PC-9 (cell line): ENCODE results near the gene KIAA1671. TPM values are rescaled to one million over a fixed set of nuclear protein-coding genes. Genes with fewer than 3 reads are reported as not detected.

ENCODE experiments used
- BruUV-seq: library from RNA; stranded (reverse); fragments of 400-500 nt; replicated peaks from 2 replicates; lab custom pipeline; 2021; lab: Mats Ljungman, UMichigan
- CTCF ChIA-PET: fragments of 300-600 bp; sonication (Branson Sonifier 250); formaldehyde crosslinking; loops from one replicate; lab custom pipeline; 2022; ENCODE audit warnings: antibody characterized with exemption; lab: Charles Lee
- POLR2A ChIA-PET: fragments of 300-600 bp; sonication (Branson Sonifier 250); formaldehyde crosslinking; loops from one replicate; lab custom pipeline; 2022; ENCODE audit warnings: antibody characterized with exemption; ENCODE audit not compliant: unreplicated experiment; lab: Charles Lee
- DNase-seq, 2 experiments: peaks; one replicate each; pipeline versions ENCODE4 v3.0.0 to v3.0.0-alpha.2; 2015 to 2022; ENCODE audit warnings: mixed read lengths in 1 of 2
- H2AFZ ChIP-seq: fragments of 200-600 bp; sonication (generic); 2 replicates; pipeline ENCODE4 v1.8.1; 2017; ENCODE audit warnings: antibody characterized with exemption
- H3F3A ChIP-seq: fragments of 200-600 bp; sonication (generic); 2 replicates; pipeline ENCODE4 v1.8.1; 2017; ENCODE audit warnings: antibody characterized with exemption, mild to moderate bottlenecking, low read depth; ENCODE audit not compliant: insufficient read depth
- H3K27ac ChIP-seq: fragments of 200-600 bp; sonication (generic); 2 replicates; pipeline ENCODE4 v1.6.1; 2016; ENCODE audit warnings: mixed run types
- H3K27me3 ChIP-seq: fragments of 200-600 bp; sonication (generic); 2 replicates; pipeline ENCODE4 v1.6.1; 2016; ENCODE audit warnings: low read depth, mixed run types; ENCODE audit not compliant: insufficient read depth
- H3K36me3 ChIP-seq: fragments of 200-600 bp; sonication (generic); 2 replicates; pipeline ENCODE4 v1.6.1; 2016; ENCODE audit warnings: low read depth, mixed run types
- H3K4me1 ChIP-seq: fragments of 200-600 bp; sonication (generic); replicated peaks from 2 replicates; pipeline ENCODE4 v1.6.1; 2016; ENCODE audit warnings: mixed run types; ENCODE audit not compliant: insufficient read depth
- H3K4me2 ChIP-seq: fragments of 200-600 bp; sonication (generic); 2 replicates; pipeline ENCODE4 v1.6.1; 2017; ENCODE audit warnings: mixed run types
- H3K4me3 ChIP-seq: fragments of 200-600 bp; sonication (generic); 2 replicates; pipeline ENCODE4 v1.6.1; 2016; ENCODE audit warnings: mixed run types
- H3K79me2 ChIP-seq: fragments of 200-600 bp; sonication (generic); 2 replicates; pipeline ENCODE4 v1.6.1; 2017; ENCODE audit warnings: low read depth, mixed run types
- H3K9me2 ChIP-seq: fragments of 200-600 bp; sonication (generic); 2 replicates; pipeline ENCODE4 v1.8.1; 2017; ENCODE audit warnings: mild to moderate bottlenecking; ENCODE audit not compliant: insufficient read depth
- H3K9me3 ChIP-seq: fragments of 200-600 bp; sonication (generic); 2 replicates; pipeline ENCODE4 v1.8.1; 2016; ENCODE audit warnings: low read depth; ENCODE audit not compliant: insufficient read depth
- H4K20me1 ChIP-seq: fragments of 200-600 bp; sonication (generic); 2 replicates; pipeline ENCODE4 v1.8.1; 2017; ENCODE audit not compliant: insufficient read depth
- EZH2 ChIP-seq: fragments of 200-600 bp; sonication (generic); IDR thresholded peaks from 2 replicates; pipeline ENCODE4 v1.8.0; 2017; ENCODE audit warnings: antibody characterized with exemption, low read depth
- intact Hi-C: fragments of 100-400 bp; cut with micrococcal nuclease; formaldehyde crosslinking; loops from one replicate; pipeline ENCODE4 v1.10.0; 2022; ENCODE audit not compliant: unreplicated experiment
- total RNA-seq: library from RNA; stranded (reverse); gene quantifications from 2 replicates; pipeline ENCODE4 v1.2.3, GENCODE V29; 2021
- TF ChIP-seq, protein P1 (sequence below): fragments of 200-600 bp; sonication (generic); conservative IDR thresholded peaks from 2 replicates; pipeline ENCODE4 v1.6.1; 2017; ENCODE audit warnings: mixed run types, antibody characterized with exemption, mild to moderate bottlenecking, moderate library complexity

KIAA1671 gene
- total RNA-seq, 1 experiment from 2014 or later: 44.3 TPM

DNA sequence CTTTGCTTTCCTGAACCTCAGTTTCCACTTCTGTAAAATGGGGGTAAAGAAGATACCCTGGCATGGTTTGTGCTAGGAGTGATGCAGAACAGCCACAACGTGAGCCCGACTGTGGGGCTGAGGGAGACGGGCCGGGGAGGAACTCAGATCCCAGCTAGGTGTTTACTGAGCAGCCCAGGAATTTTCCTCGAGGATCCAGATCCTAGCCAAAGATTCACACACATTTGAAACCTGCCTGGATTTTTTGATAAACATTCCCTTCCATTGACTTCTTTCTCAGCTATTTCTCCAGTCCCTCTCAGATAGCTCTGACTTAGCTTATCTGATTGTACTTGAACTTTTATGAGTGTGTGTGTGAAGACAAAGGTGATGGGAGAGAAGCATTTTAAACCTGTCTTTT lies 98.0 kb downstream of the KIAA1671 start:
- intact Hi-C loops: no loop called here
- Histone ChIP-seq H3K36me3 (peaks cover 13% of the 10 kb centered on the region), H3K79me2 (no peaks in the 10 kb centered on the region), H3K4me2 (no peak overlapping the region), H3K27me3 (no peaks in the 10 kb centered on the region), H3K4me1 (no peaks in the 10 kb centered on the region), H3F3A (peaks cover 14% of the 10 kb centered on the region; the same call in 1 of the 2 replicates), H3K9me2 (no peaks in the 10 kb centered on the region), H4K20me1 (no peaks in the 10 kb centered on the region), H3K4me3 (no peak overlapping the region), H3K9me3 (peaks cover 13% of the 10 kb centered on the region; the same call in 1 of the 2 replicates), H3K27ac (no peak overlapping the region), H2AFZ (no peak overlapping the region)
- TF ChIP-seq EZH2: no peak
- TF ChIP-seq, protein P1, sequence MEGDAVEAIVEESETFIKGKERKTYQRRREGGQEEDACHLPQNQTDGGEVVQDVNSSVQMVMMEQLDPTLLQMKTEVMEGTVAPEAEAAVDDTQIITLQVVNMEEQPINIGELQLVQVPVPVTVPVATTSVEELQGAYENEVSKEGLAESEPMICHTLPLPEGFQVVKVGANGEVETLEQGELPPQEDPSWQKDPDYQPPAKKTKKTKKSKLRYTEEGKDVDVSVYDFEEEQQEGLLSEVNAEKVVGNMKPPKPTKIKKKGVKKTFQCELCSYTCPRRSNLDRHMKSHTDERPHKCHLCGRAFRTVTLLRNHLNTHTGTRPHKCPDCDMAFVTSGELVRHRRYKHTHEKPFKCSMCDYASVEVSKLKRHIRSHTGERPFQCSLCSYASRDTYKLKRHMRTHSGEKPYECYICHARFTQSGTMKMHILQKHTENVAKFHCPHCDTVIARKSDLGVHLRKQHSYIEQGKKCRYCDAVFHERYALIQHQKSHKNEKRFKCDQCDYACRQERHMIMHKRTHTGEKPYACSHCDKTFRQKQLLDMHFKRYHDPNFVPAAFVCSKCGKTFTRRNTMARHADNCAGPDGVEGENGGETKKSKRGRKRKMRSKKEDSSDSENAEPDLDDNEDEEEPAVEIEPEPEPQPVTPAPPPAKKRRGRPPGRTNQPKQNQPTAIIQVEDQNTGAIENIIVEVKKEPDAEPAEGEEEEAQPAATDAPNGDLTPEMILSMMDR: no peak
- CTCF ChIA-PET: no interaction called here
- DNase-seq: no peak
- BruUV-seq: no TSS peak
- POLR2A ChIA-PET: interaction anchor here (0.7 kb wide), 1 partner anchor 62 kb away, joined by 3 read pairs; no protein-coding TSS in a partner anchor

DNA sequence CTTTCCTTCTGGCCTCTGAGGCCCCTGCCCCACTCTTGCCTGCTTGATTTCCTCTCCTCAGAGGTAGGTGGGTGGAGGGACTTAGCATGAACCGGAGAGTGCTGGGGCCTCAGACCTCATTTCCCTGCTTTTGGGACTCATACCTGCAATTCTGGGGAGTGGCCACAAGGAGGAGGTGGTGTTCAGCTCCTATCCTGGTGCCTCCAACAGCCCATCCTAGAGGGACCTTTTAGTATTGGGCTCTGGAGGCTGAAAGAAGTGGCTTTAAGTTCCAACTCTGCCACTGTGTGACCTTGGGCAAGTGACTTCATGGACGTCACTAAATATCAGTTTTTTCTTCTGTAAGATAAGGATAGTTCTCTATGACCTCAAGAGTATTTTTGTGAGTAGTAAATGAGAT lies 98.6 kb downstream of the KIAA1671 start:
- Histone ChIP-seq H3K4me2 (no peak overlapping the region), H3K4me3 (no peak overlapping the region), H3K36me3 (peaks cover 13% of the 10 kb centered on the region), H3K9me2 (no peaks in the 10 kb centered on the region), H3K79me2 (no peaks in the 10 kb centered on the region), H3K27me3 (no peaks in the 10 kb centered on the region), H2AFZ (no peak overlapping the region), H3K9me3 (peaks cover 13% of the 10 kb centered on the region; the same call in 1 of the 2 replicates), H3F3A (peaks cover 14% of the 10 kb centered on the region; the same call in 1 of the 2 replicates), H3K27ac (no peak overlapping the region), H4K20me1 (no peaks in the 10 kb centered on the region), H3K4me1 (no peaks in the 10 kb centered on the region)
- TF ChIP-seq EZH2: no peak
- TF ChIP-seq, protein P1: peak; percentile 64
- no TSS peak for BruUV-seq
- POLR2A ChIA-PET: interaction anchor here (0.7 kb wide), 1 partner anchor 62 kb away, joined by 3 read pairs; no protein-coding TSS in a partner anchor
- DNase-seq: no peak
- CTCF ChIA-PET: no interaction called here
- intact Hi-C loops: no loop called here

DNA sequence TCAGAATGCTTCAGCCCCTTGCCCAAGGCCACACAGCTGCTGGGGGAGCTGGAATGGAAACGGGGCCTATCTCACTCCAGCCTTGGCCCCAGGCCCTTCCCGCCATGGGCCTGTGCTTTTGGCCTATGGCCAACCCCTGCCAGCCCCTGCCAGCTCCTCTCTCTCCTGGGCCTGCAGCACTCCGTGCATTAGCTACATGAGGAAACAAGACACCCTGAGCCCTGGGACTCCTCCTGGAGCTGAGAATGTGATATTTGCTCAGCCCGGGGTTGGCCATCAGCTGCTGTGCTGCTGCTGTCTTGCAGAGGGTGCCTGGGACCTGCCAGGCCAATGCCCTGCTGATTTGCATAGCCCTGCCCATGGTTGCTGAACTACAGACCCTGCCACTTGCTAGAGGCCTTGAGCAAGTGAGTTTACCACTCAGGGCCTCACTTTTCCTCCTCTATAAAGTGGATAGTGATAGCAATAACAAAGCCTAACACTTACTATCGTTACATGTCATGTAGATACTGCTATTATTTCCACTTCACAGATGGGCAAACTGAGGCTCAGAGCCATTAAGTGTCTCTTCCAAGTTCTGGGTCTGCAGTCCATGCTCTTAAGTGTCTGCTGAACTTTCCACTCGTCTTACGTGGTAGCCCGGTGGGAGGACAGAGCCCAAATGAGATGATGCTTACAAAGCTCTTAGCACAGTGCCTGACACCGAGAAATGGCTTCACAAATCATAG lies 99.6 kb downstream of the KIAA1671 start:
- Histone ChIP-seq H3K4me3 (no peak overlapping the region), H2AFZ (no peak overlapping the region), H3K4me2 (no peak overlapping the region), H3K4me1 (no peaks in the 10 kb centered on the region), H3K9me2 (no peaks in the 10 kb centered on the region), H3F3A (peaks cover 25% of the 10 kb centered on the region; the same call in 1 of the 2 replicates), H3K9me3 (peaks cover 13% of the 10 kb centered on the region; the same call in 1 of the 2 replicates), H3K27ac (no peak overlapping the region), H3K36me3 (peaks cover 13% of the 10 kb centered on the region), H3K79me2 (no peaks in the 10 kb centered on the region), H3K27me3 (no peaks in the 10 kb centered on the region), H4K20me1 (peaks cover 4% of the 10 kb centered on the region)
- ChIA-PET POLR2A (no interaction called here), CTCF (no interaction called here)
- BruUV-seq: no TSS peak
- DNase-seq: peak in 1 of 2 experiments; percentile 5
- intact Hi-C loops: no loop called here
- TF ChIP-seq EZH2: no peak
- TF ChIP-seq, protein P1: no peak
